Sigmoid colon (tissue), 7 donors: ENCODE data around the gene COQ8A. TPM values are rescaled to one million over a fixed set of nuclear protein-coding genes. Genes with fewer than 3 reads are reported as not detected.
A peak's percentile ranks its signal among the peaks of the same experiment; 100 is the strongest.

Source experiments
- DNase-seq: peaks from one replicate; pipeline ENCODE4 v3.0.0-alpha.2; 2019
- H3K27ac ChIP-seq, 4 donors: fragments of 200-600 bp; sonication (generic); one replicate each; pipeline ENCODE4 v1.5.1; 2016 to 2019; ENCODE audit warnings: mild to moderate bottlenecking in 1 of 4
- H3K27me3 ChIP-seq, 3 donors: fragments of 200-600 bp; sonication (generic); one replicate each; pipeline ENCODE4 v1.5.1; 2019; ENCODE audit warnings: mild to moderate bottlenecking in 1 of 3
- H3K36me3 ChIP-seq, 4 donors: fragments of 200-600 bp; sonication (generic); one replicate each; pipeline ENCODE4 v1.5.1; 2016 to 2019
- H3K4me1 ChIP-seq, 4 donors: fragments of 200-600 bp; sonication (generic); one replicate each; pipeline ENCODE4 v1.5.1; 2017 to 2019
- H3K4me3 ChIP-seq, 4 donors: fragments of 200-600 bp; sonication (generic); one replicate each; pipeline ENCODE4 v1.5.1; 2017 to 2019; ENCODE audit warnings: mild to moderate bottlenecking in 2 of 4, moderate library complexity in 1 of 4
- H3K9me3 ChIP-seq, 4 donors: fragments of 200-600 bp in 3 of 4; sonication (generic) in 3 of 4; one replicate each; pipeline versions ENCODE4 v1.5.1 to v1.6.1; 2013 to 2019
- EP300 ChIP-seq, 4 donors: sonication (generic); formaldehyde crosslinking; IDR thresholded peaks; one replicate each; pipeline ENCODE4 v1.6.1; 2017; ENCODE audit warnings: antibody characterized with exemption in 4 of 4
- POLR2A ChIP-seq, 2 donors: fragments of 450-650 bp; IDR thresholded peaks; one replicate each; pipeline ENCODE4 v1.6.1; 2016; ENCODE audit warnings: antibody characterized with exemption in 2 of 2, mild to moderate bottlenecking in 2 of 2, moderate library complexity in 2 of 2
- POLR2AphosphoS5 ChIP-seq, 4 donors: sonication (generic); formaldehyde crosslinking; IDR thresholded peaks; one replicate each; pipeline ENCODE4 v1.6.1; 2017; ENCODE audit warnings: antibody characterized with exemption in 4 of 4
- WGBS, 2 donors: extraction: QIAGEN DNeasy Blood & Tissue Kit; methylation state at CpG; one replicate each; pipeline ENCODE4 v1.1.7; 2013; 5-methylcytosine and 5-hydroxymethylcytosine counted together
- intact Hi-C: fragments of 100-400 bp; cut with DNase I; formaldehyde crosslinking; loops from one replicate; pipeline ENCODE4 v1.15.1; 2023
- polyA plus RNA-seq, 3 donors: library from polyadenylated mRNA; stranded (reverse); fragments of 200-250 nt; gene quantifications; one replicate each; pipeline ENCODE4 v1.2.3, GENCODE V29; 2013
- total RNA-seq, 4 donors: library from RNA; depleted of rRNA; stranded (reverse); fragments of >200 nt; gene quantifications; one replicate each; pipeline ENCODE4 v1.1.0, GENCODE V29; 2016
- TF ChIP-seq, protein P1 (sequence below), 4 experiments: fragments of 450-650 bp in 3 of 4; fragments of 200-600 bp in 1 of 4; IDR thresholded peaks; one replicate each; pipeline ENCODE4 v1.5.1; 2016 to 2019; ENCODE audit warnings: antibody characterized with exemption in 4 of 4, mild to moderate bottlenecking in 3 of 4, moderate library complexity in 2 of 4
- donor health status: healthy with polysubstance abuse.
- donor health status: Bipolar disorder and iron deficiency.
- donor health status: healthy.

Gene COQ8A
- total RNA-seq (100 to 1,000 TPM in 2 of 4 donors, 10 to 100 TPM in 2; 57.8 to 129 (median 91.6) TPM), polyA plus RNA-seq (10 to 100 TPM; 20.3 to 60.2 (median 20.4) TPM)

DNA sequence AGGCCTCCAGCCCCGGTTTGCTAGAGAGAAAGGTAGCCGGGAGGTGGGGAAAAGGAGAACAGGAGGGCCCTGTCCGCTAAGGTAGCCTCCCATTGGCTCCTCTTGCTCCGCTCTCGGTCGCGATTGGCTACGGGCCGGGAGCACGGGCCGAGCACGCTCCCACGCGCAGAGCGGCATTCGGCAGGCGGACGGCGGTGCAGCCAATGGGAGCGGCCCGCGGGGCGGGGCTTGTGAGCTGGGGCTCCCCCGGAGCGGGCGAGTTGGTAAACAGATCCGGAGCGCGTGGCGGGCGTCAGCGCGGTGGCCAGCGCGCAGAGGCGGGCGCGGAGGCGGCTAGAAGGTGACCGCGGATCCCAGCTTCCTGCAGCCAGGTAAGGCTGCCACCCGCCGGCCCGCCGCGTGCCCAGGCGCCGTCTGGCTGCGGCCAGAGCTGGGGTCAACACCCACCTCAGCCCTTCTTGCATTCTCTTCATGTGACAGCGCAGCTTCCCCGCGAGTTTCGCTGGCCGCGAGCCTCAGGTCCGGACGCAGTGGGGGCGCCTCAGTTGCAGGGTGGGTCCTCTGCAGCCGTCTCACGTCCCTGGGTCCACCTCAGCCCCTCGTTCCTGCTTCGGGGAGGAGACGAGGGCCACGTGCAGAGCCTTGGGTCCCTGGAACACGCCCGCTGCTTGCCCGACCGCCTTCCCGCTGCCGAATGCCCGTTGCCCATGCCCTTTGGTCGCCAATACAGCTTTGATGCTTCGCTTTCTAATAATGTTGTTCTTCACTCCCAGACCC lies at the start of gene COQ8A:
Gene COQ8A (plus strand): TSS at position 266 of the 777 bp plus-strand sequence. CDS start 21,092 bp downstream, outside the sequence.
- intact Hi-C loops, result loop anchor here (5.0 kb wide), 1 partner anchor 47 kb away; no protein-coding TSS in a partner anchor
- WGBS, 2 donors, result 0% methylated on average over 73 of the region's 73 CpGs
- TF ChIP-seq POLR2AphosphoS5 (IDR thresholded peaks at IDR 0.05) (peak in 1 of 4 donors; percentile 23), POLR2A (IDR thresholded peaks at IDR 0.05) (no peak)

GRCh38 chr1:226890331-226891108 lies 49.6 kb upstream of the COQ8A start:
- no peaks in the 10 kb centered on the region for H3K4me1 ChIP-seq
- no peaks in the 10 kb centered on the region for H3K9me3 ChIP-seq
- 92 to 94% methylated on average over 22 of the region's 22 CpGs for WGBS, 2 donors
- intact Hi-C loops, result no loop called here
- peaks cover 29 to 92% (median 54%) of the 10 kb centered on the region in 4 donors for H3K36me3 ChIP-seq
- no peaks in the 10 kb centered on the region for H3K27me3 ChIP-seq
- TF ChIP-seq EP300 (IDR thresholded peaks at IDR 0.05) (no peak), POLR2AphosphoS5 (IDR thresholded peaks at IDR 0.05) (no peak), POLR2A (IDR thresholded peaks at IDR 0.05) (no peak)
- TF ChIP-seq, protein P1, sequence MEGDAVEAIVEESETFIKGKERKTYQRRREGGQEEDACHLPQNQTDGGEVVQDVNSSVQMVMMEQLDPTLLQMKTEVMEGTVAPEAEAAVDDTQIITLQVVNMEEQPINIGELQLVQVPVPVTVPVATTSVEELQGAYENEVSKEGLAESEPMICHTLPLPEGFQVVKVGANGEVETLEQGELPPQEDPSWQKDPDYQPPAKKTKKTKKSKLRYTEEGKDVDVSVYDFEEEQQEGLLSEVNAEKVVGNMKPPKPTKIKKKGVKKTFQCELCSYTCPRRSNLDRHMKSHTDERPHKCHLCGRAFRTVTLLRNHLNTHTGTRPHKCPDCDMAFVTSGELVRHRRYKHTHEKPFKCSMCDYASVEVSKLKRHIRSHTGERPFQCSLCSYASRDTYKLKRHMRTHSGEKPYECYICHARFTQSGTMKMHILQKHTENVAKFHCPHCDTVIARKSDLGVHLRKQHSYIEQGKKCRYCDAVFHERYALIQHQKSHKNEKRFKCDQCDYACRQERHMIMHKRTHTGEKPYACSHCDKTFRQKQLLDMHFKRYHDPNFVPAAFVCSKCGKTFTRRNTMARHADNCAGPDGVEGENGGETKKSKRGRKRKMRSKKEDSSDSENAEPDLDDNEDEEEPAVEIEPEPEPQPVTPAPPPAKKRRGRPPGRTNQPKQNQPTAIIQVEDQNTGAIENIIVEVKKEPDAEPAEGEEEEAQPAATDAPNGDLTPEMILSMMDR (IDR thresholded peaks at IDR 0.05), result no peak
- H3K27ac ChIP-seq, result no peak overlapping the region
- H3K4me3 ChIP-seq, result no peak overlapping the region
- DNase-seq, result no peak

More for the DNA sequence above, at the start of gene COQ8A:
- Histone ChIP-seq H3K4me1 (peaks cover 0 to 56% (median 56%) of the 10 kb centered on the region in 4 donors), H3K4me3 (peak within 1 kb of the TSS; percentile 62 to 90 (median 72)), H3K36me3 (no peaks in the 10 kb centered on the region), H3K27me3 (no peaks in the 10 kb centered on the region), H3K27ac (peak within 1 kb of the TSS; percentile 96 to 100 (median 100)), H3K9me3 (no peaks in the 10 kb centered on the region)
- DNase-seq, result peak; percentile 100

DNA sequence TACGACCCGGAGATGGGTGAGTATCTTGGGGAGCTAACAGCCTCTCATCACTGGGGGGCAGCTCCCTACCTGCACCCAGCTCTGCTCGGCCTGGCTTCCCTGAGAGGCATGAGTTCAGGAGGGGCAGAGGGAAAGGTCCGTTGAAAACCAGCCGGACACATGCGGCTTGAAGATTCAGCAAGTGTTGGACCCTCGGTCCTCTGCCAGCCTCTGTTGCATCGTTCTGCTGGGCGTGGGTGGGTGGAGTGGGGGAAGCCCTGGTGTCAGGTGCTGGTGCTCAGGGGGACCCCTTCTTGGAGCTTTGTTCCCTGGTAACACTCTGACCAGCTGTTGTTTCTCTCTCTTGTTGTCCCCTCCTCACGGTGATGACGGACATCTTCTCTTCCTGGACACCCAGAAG lies 48.7 kb upstream of the COQ8A start:
- Histone ChIP-seq H3K27ac (no peak overlapping the region), H3K36me3 (peaks cover 29 to 92% (median 56%) of the 10 kb centered on the region in 4 donors), H3K9me3 (no peaks in the 10 kb centered on the region), H3K4me1 (no peaks in the 10 kb centered on the region), H3K4me3 (no peak overlapping the region), H3K27me3 (no peaks in the 10 kb centered on the region)
- DNase-seq, result no peak
- WGBS, 2 donors, result 93 to 94% methylated on average over 11 of the region's 11 CpGs
- intact Hi-C loops, result no loop called here
- TF ChIP-seq POLR2A (IDR thresholded peaks at IDR 0.05) (no peak), EP300 (IDR thresholded peaks at IDR 0.05) (no peak), POLR2AphosphoS5 (IDR thresholded peaks at IDR 0.05) (no peak)
- TF ChIP-seq, protein P1 (IDR thresholded peaks at IDR 0.05), result no peak

DNA sequence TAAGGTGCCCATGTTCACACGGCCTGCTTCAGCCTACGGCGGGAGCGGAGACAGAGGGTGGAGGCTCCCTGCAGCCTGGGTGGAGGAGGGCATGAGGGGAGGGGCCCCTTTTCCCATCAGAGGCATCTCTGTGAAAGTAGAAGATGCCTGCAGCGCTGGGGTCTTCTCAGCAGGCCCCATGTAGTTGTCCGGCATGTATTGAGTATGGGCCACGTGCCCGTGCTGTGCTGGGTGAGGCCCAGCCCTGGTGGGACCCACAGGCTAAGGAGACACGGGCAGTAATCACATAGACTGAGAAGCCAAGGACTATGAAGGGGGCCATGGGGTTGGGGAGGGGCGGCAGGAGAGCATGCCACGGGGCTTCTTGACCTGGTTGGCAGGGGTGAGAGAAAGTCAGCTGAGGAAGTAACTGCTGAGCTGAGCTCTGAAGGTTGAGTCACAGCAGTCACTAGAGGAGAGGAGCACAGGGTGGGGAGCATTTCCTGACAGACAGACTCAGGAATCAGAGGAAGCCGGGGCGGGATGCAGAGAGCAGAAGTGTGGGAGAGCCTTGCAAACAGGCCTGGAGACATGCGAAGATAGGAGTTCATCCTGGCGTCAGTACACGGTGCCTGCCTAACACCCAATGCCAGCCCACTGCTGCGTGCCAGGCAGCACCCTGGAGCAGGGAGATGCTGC lies 48.1 kb upstream of the COQ8A start:
- intact Hi-C loops, result no loop called here
- H3K36me3 ChIP-seq, result peaks cover 29 to 96% (median 58%) of the 10 kb centered on the region in 4 donors
- H3K4me3 ChIP-seq, result no peak overlapping the region
- no peak overlapping the region for H3K27ac ChIP-seq
- TF ChIP-seq, protein P1 (IDR thresholded peaks at IDR 0.05), result no peak
- TF ChIP-seq POLR2A (IDR thresholded peaks at IDR 0.05) (no peak), POLR2AphosphoS5 (IDR thresholded peaks at IDR 0.05) (no peak), EP300 (IDR thresholded peaks at IDR 0.05) (no peak)
- H3K4me1 ChIP-seq, result no peaks in the 10 kb centered on the region
- no peak for DNase-seq
- no peaks in the 10 kb centered on the region for H3K9me3 ChIP-seq
- 89 to 92% methylated on average over 17 of the region's 17 CpGs for WGBS, 2 donors
- H3K27me3 ChIP-seq, result no peaks in the 10 kb centered on the region
